NCI-H2029 (cell line): ENCODE measurements around the gene LARP4B.

Source experiments
- DNase-seq: peaks from one replicate; lab custom pipeline; 2025; lab: John Stamatoyannopoulos, UW

The LARP4B gene

DNA sequence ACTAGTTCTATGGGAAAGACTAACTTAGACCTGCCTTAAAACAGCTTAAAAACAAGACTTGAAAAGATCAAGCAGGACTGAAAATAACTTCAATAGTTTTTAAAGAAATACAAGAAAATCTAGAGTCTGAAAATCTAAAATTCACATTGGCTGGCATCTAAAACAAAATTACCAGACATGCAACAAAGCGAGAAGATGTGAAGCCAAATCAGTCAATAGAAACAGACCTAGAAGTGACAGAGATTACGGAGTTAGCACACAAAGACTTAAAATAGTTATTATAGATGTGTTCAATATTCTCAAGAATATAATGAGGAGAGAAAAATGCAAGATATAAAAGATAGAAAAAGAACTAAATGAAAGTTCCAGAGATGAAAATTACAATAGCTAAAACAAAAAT lies 163.7 kb downstream of the LARP4B start:
- no peak for DNase-seq

DNA sequence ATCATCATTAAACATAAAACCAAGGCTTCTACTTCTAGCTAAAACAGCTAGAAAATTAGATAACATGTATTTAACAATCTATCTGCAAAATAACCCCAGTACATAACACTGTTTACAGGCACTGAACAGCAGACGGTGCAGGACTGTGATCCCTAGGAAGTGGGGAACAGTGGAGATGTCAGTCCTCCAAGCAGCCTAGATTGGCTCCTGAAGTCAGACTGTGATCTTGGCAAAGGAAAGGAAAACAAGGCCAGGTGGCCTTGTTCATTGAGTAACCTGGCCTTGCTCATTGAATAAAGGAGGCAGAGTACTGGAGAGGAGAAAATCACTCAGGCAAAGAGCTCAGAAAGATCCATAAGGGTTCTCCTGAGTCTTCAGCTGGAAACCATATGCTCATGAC lies 164.3 kb downstream of the LARP4B start:
- DNase-seq: peak; percentile 19

DNA sequence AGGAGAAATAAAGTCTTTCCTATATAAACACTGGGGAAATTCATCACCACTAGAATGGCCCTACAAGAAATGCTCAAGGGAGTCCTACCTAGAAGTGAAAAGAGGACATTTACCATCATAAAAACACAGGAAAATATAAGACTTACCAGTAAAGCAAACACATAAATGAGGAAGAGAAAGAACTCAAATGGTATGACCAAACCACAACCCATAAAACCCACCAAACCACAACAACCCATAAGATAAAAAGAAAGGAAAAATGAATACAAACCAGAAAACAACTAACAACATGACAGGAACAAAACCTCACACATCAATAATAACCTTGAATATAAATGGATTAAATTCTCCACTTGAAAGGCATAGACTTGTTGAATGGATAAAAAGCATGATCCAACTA lies 170.1 kb downstream of the LARP4B start:
- DNase-seq: no peak

DNA sequence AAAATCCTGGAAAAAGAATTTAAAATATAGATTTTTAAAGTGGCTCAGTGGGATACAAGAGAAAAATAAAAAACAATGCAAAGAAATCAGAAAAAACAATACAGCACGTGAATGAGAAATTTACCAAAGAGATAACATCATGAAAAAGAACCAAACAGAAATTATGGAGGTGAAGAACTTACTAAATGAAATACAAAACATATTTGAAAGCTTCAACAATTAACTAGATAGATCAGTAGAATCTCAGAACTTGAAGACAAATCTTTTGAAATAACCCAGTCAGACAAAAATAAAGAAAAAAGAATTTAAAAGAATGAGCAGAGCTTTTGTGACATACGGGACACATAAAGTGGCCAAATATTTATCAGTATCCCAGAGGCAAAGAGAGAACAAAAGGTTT lies 170.9 kb downstream of the LARP4B start:
- no peak for DNase-seq

DNA sequence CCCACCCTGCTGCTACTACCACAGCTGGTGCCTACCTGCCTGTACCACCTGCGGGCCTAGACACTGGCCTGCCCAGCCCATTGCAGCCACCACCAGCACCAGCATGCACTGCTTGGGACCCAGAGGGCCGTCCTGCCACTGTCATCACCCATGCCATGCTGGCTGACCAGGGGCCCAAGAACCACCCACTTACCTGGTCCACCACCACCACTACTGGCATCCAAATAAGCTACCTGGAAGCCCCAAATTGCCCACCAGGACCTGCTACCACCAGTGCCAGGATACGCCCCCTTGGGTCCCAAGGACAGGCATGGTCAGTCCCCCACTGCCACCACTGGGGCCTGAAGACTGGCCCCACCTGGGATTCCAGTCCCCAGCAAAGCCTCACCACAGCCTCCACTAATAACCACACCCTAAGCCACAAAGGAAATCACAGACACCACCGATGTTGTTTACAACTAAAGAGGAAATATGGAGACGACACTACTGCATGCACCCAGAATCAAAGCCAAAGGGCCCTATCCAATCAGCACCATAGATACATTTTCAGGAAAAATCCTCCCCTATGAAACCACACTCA lies 171.5 kb downstream of the LARP4B start:
- no peak for DNase-seq
